Pancreas (tissue), 10 donors: ENCODE measurements around the gene ZFP36. TPM values are rescaled to one million over a fixed set of nuclear protein-coding genes. Genes with fewer than 3 reads are reported as not detected.

ENCODE experiments used
- ATAC-seq, 4 donors: fragments of 200-7000 bp; cut with Tn5 transposase; one replicate each; pipeline versions ENCODE4 v1.8.0 to v1.9.1; 2020; ENCODE audit warnings: mild to moderate bottlenecking in 4 of 4, moderate library complexity in 4 of 4
- DNase-seq, 6 donors: peaks; one replicate each; pipeline ENCODE4 v3.0.0-alpha.2; 2020
- FAIRE-seq: peaks from 2 replicates; lab custom pipeline; 2012; peaks lifted over from hg19 to GRCh38; lab: Jason Lieb, UNC
- H3K27ac ChIP-seq, 4 donors: fragments of 200-600 bp; sonication (generic); 1 replicate in 3 of 4; 2 replicates in 1 of 4; pipeline versions ENCODE4 v1.5.0 to v1.8.0; 2020
- H3K27me3 ChIP-seq, 4 donors: fragments of 200-600 bp; one replicate each; pipeline ENCODE4 v1.8.0; 2021
- H3K36me3 ChIP-seq, 3 donors: fragments of 200-600 bp; sonication (generic) in 1 of 3; one replicate each; pipeline versions ENCODE4 v1.5.0 to v1.8.0; 2020 to 2021
- H3K4me1 ChIP-seq, 3 donors: fragments of 200-600 bp; one replicate each; pipeline ENCODE4 v1.8.0; 2021
- H3K4me3 ChIP-seq, 4 donors: fragments of 200-600 bp; sonication (generic) in 2 of 4; one replicate each; pipeline versions ENCODE4 v1.5.0 to v1.8.0; 2020 to 2021
- H3K9me3 ChIP-seq, 4 donors: fragments of 200-600 bp; one replicate each; pipeline ENCODE4 v1.8.0; 2021
- WGBS, 2 donors: extraction: QIAGEN DNeasy Blood & Tissue Kit; methylation state at CpG; one replicate each; pipeline ENCODE4 v1.1.7; 2013; 5-methylcytosine and 5-hydroxymethylcytosine counted together
- intact Hi-C, 3 donors: fragments of 100-400 bp; cut with DNase I; formaldehyde crosslinking; loops; one replicate each; pipeline versions ENCODE4 v1.11.1 to v1.14.2; 2022
- polyA plus RNA-seq, 2 donors: library from polyadenylated mRNA; stranded (reverse); fragments of 200-250 nt; gene quantifications; one replicate each; pipeline ENCODE4 v1.2.3, GENCODE V29; 2013
- total RNA-seq, 6 donors: library from RNA; stranded (reverse); fragmentation: NEBNext Ultra II Directional in 4 of 6; extraction: Animal tissue kit (Norgen Biotek cat#: 25700) in 4 of 6; gene quantifications; one replicate each; pipeline versions ENCODE4 v1.2.1 to v1.2.4, GENCODE V29; 2021 to 2023
- TF ChIP-seq, protein P1 (sequence below), 4 donors: fragments of 200-600 bp; sonication (generic) in 3 of 4; IDR thresholded peaks; one replicate each; pipeline versions ENCODE4 v1.5.0 to v1.8.0; 2021; ENCODE audit warnings: antibody characterized with exemption in 4 of 4
- donor health status: healthy with polysubstance abuse.
- donor health status: DM: no; HTN: no; CAD: no; lungs with moderate emphysema.
- donor health status: DM: no; HTN: no; CAD: no.
- donor health status: control.
- donor health status: control.
- donor health status: Bipolar disorder and iron deficiency.
- donor health status: DM: yes; HTN: yes; CAD: no.
- donor health status: DM: no; HTN: no; CAD: no.
- donor health status: DM: no; HTN: no; CAD: no.
- donor health status: DM: yes; HTN: yes; CAD: no.

ZFP36 gene
- total and polyA plus RNA-seq, 8 donors: 20.2 to 151 (median 38.4) TPM

DNA sequence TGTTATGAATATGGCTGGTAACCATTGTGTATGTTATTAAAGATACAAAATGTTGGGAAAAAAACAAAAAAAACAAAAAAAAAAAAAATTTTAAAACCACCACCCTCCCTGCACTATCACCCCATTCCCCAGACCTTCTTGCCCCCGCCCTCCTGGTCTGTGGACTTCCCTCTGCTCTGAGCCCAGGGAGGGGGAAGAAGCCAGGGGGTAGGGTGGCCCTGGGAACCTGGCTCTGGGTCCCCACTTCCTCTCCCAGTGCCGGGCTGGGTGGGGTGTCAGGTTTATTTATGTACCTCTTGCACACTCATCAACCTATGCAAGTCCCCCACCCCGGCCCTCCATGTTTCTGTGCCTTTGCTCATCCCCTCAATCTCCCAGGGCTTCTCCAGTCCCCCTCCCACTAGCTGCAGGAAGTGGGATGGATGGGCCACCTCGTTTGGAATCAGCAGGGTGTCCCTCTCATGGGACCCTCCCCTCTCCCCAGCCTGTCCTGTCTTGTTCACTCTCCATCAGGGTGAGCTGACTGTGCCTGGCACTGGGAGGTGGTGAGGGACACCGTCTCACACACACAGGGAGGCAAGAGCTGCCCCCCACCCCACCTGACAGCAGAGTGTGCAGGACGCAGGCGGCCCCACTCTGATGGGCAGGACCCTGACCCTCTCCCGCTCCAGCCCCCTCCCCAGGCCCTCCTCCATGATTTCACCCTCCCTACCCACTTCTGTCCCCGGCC is 21.6 kb upstream of the ZFP36 start:
- H3K9me3 ChIP-seq: no peaks in the 10 kb centered on the region
- DNase-seq (peak in 2 of 6 donors; percentile 38 to 40), FAIRE-seq (no peak), ATAC-seq (no peak)
- H3K4me3 ChIP-seq: no peak overlapping the region
- intact Hi-C loops: no loop called here
- peaks cover 0 to 53% (median 21%) of the 10 kb centered on the region in 3 donors for H3K36me3 ChIP-seq
- TF ChIP-seq, protein P1, sequence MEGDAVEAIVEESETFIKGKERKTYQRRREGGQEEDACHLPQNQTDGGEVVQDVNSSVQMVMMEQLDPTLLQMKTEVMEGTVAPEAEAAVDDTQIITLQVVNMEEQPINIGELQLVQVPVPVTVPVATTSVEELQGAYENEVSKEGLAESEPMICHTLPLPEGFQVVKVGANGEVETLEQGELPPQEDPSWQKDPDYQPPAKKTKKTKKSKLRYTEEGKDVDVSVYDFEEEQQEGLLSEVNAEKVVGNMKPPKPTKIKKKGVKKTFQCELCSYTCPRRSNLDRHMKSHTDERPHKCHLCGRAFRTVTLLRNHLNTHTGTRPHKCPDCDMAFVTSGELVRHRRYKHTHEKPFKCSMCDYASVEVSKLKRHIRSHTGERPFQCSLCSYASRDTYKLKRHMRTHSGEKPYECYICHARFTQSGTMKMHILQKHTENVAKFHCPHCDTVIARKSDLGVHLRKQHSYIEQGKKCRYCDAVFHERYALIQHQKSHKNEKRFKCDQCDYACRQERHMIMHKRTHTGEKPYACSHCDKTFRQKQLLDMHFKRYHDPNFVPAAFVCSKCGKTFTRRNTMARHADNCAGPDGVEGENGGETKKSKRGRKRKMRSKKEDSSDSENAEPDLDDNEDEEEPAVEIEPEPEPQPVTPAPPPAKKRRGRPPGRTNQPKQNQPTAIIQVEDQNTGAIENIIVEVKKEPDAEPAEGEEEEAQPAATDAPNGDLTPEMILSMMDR (IDR thresholded peaks at IDR 0.05): no peak
- no peak overlapping the region for H3K27ac ChIP-seq
- H3K27me3 ChIP-seq: no peaks in the 10 kb centered on the region
- H3K4me1 ChIP-seq: no peaks in the 10 kb centered on the region
- 73 to 75% methylated on average over 8 to 9 of the region's 9 CpGs for WGBS, 2 donors

DNA sequence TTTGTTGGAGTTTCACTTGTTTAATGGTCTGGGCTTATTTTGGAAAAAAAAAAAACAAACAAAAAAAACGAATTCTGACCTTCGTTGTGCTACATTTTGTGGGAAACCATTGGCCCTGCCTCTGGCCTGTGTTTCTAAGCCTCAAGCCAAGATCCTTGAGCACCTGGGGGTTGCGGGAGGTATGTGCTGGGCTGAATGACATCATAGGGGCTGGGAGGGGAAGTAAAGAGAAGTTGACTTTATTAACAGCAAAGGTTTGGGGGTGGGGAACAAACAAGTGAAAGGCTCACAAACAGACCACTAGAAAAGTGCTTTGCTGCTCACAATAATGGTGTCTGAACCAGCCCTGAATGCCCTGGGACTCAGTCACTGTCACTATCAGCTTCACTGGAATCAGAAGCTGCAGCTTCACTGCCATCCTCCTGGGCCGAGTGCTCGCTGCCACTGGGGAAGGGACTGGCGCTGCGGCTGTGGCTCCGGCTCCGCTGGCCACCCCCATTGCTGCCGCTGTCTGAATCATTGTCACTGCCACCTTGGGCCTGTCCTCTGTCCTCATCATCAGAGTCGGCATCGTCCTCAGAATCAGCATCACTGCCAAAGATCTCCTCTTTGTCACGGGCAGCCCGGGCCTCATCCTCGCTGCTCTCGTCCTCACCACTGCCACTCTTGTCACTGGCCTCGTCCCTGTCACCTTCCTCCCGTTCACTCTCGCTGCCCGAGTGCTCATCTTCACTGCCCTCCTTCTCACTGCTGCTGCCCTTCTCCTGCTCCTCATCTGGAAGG is 20.8 kb upstream of the ZFP36 start:
- FAIRE-seq (no peak), ATAC-seq (no peak), DNase-seq (peak in 1 of 6 donors; percentile 45)
- Histone ChIP-seq H3K4me1 (no peaks in the 10 kb centered on the region), H3K36me3 (peaks cover 0 to 45% (median 16%) of the 10 kb centered on the region in 3 donors), H3K9me3 (no peaks in the 10 kb centered on the region), H3K27ac (no peak overlapping the region), H3K4me3 (no peak overlapping the region), H3K27me3 (no peaks in the 10 kb centered on the region)
- WGBS, 2 donors: 82 to 83% methylated on average over 20 of the region's 20 CpGs
- intact Hi-C loops: no loop called here
- TF ChIP-seq, protein P1 (IDR thresholded peaks at IDR 0.05): no peak

DNA sequence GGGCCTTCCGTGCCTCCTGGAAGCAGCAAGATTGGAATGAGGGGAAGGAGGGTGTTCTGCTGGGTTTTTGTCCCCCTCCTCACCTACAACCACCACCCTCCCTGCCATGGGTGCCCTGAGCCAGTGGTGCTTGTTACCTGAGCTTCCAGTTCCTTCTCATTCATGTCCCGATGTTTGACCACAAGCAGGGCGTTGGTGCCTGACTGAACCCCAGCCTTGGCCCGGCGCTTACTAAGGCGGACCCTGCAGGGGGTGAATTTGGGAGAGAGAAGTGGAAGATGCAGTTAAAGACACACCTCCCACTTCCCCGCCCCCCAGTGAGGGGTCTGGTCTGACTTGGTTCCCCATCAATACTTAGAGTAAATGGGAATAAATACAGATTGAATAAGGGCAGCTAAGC is 20.1 kb upstream of the ZFP36 start:
- no peak for FAIRE-seq
- H3K4me3 ChIP-seq: no peak overlapping the region
- no peaks in the 10 kb centered on the region for H3K27me3 ChIP-seq
- H3K27ac ChIP-seq: no peak overlapping the region
- no peaks in the 10 kb centered on the region for H3K4me1 ChIP-seq
- TF ChIP-seq, protein P1 (IDR thresholded peaks at IDR 0.05): no peak
- ATAC-seq: no peak
- peaks cover 0 to 38% (median 10%) of the 10 kb centered on the region in 3 donors for H3K36me3 ChIP-seq
- intact Hi-C loops: no loop called here
- H3K9me3 ChIP-seq: no peaks in the 10 kb centered on the region
- 84 to 87% methylated on average over 6 to 7 of the region's 7 CpGs for WGBS, 2 donors
- DNase-seq: no peak

DNA sequence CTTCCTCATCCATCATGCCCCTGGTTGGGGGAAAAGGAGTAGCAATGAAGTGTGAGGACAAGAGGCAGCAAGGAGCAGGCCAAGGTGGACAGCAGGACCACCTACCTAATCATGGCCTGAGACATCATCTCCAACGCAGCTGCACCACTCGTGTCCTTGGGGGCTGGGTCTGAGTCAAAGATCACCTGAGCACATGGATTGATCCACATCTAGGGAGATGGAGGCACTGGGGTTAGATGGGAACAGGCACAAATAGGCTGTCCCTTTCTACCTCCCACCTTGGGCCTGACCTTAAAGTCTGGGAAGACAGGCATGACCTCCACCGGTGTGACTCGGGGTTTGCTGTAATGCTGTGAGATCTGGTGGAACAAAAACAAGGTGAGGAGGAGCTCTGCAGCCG is 18.0 kb upstream of the ZFP36 start:
- WGBS, 2 donors: 68 to 85% methylated on average over 5 of the region's 5 CpGs
- intact Hi-C loops: no loop called here
- Histone ChIP-seq H3K9me3 (no peaks in the 10 kb centered on the region), H3K27ac (no peak overlapping the region), H3K4me1 (peaks cover 0 to 8% (median 4%) of the 10 kb centered on the region in 3 donors), H3K27me3 (no peaks in the 10 kb centered on the region), H3K36me3 (peaks cover 0 to 31% (median 10%) of the 10 kb centered on the region in 3 donors), H3K4me3 (no peak overlapping the region)
- no peak for FAIRE-seq
- ATAC-seq: no peak
- TF ChIP-seq, protein P1 (IDR thresholded peaks at IDR 0.05): no peak
- DNase-seq: peak in 1 of 6 donors; percentile 13
